ENCODE results near the gene TNNC1. TPM values are rescaled to one million over a fixed set of nuclear protein-coding genes. Genes with fewer than 3 reads are reported as not detected.

The TNNC1 gene
- polyA plus RNA-seq, 3 donors = not detected

DNA sequence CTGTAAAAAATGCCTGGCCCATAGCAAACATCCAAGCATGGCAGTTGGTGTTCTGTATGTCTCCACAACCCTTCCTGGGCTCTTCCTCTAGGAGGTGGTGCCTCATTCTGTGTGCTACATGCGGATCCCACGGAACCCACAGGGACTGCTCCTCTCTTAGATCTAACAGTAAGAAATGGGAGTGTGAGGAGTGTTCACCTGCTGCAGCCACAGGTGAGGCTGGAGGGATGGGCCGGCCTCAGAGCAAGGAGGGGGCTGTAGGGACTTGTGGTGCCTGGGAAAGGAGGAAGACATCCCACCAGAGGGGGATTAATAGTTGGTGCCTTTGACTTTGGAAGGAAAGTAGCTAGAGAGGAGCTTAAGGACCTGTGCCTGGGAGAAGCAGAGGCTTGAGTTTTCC is 31.2 kb downstream of the TNNC1 start:
- intact Hi-C loops (cut with micrococcal nuclease) = no loop called here
- Histone ChIP-seq H3K9me3 (replicated peaks in 1 of 2; ENCODE audit: control insufficient read depth in 1 of 2, insufficient read depth in 1 of 2, low read length in 2 of 2) (no peaks in the 10 kb centered on the region), H3K27ac (ENCODE audit: low read depth in 1 of 2, low read length in 2 of 2) (no peak overlapping the region), H3K79me2 (ENCODE audit: insufficient read depth, low read length) (peaks cover 4% of the 10 kb centered on the region), H3K4me2 (replicated peaks; ENCODE audit: extremely low read depth, low read length, poor library complexity, severe bottlenecking) (no peak overlapping the region), H2AFZ (ENCODE audit: insufficient read depth, low read depth, low read length, poor library complexity, severe bottlenecking) (no peak overlapping the region), H3K36me3 (replicated peaks in 1 of 2; ENCODE audit: control insufficient read depth in 1 of 2, insufficient read depth in 2 of 2, low read length in 2 of 2) (peaks cover 11 to 26% of the 10 kb centered on the region in 2 donors), H3K4me3 (replicated peaks in 1 of 3; ENCODE audit: low read depth in 2 of 3, low read length in 3 of 3) (no peak overlapping the region), H3K9ac (ENCODE audit: insufficient read depth, low read length, poor library complexity, severe bottlenecking) (no peak overlapping the region), H4K20me1 (ENCODE audit: insufficient read depth, low read length) (no peaks in the 10 kb centered on the region), H3K4me1 (ENCODE audit: control insufficient read depth in 1 of 2, insufficient read depth in 2 of 2, low read length in 2 of 2) (no peaks in the 10 kb centered on the region), H3K27me3 (ENCODE audit: control insufficient read depth in 2 of 2, insufficient read depth in 2 of 2, low read length in 2 of 2) (no peaks in the 10 kb centered on the region)
- H3K9me3 Mint-ChIP-seq = peaks cover 0 to 2% (median 0%) of the 10 kb centered on the region in 7 donors
- TF ChIP-seq, protein P1, sequence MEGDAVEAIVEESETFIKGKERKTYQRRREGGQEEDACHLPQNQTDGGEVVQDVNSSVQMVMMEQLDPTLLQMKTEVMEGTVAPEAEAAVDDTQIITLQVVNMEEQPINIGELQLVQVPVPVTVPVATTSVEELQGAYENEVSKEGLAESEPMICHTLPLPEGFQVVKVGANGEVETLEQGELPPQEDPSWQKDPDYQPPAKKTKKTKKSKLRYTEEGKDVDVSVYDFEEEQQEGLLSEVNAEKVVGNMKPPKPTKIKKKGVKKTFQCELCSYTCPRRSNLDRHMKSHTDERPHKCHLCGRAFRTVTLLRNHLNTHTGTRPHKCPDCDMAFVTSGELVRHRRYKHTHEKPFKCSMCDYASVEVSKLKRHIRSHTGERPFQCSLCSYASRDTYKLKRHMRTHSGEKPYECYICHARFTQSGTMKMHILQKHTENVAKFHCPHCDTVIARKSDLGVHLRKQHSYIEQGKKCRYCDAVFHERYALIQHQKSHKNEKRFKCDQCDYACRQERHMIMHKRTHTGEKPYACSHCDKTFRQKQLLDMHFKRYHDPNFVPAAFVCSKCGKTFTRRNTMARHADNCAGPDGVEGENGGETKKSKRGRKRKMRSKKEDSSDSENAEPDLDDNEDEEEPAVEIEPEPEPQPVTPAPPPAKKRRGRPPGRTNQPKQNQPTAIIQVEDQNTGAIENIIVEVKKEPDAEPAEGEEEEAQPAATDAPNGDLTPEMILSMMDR (IDR thresholded peaks at IDR 0.05) = no peak
- H3K4me3 Mint-ChIP-seq = no peak overlapping the region
- H3K27ac Mint-ChIP-seq = no peak overlapping the region
- no peaks in the 10 kb centered on the region for H3K4me1 Mint-ChIP-seq
- H3K36me3 Mint-ChIP-seq = peaks cover 32 to 44% of the 10 kb centered on the region in 2 donors
- H3K27me3 Mint-ChIP-seq (ENCODE audit: low read depth in 3 of 3) = peaks cover 0 to 2% (median 0%) of the 10 kb centered on the region in 3 donors
- WGBS (ENCODE audit: insufficient coverage) = 100% methylated on average over 1 of the region's 3 CpGs
- no peak for DNase-seq

DNA sequence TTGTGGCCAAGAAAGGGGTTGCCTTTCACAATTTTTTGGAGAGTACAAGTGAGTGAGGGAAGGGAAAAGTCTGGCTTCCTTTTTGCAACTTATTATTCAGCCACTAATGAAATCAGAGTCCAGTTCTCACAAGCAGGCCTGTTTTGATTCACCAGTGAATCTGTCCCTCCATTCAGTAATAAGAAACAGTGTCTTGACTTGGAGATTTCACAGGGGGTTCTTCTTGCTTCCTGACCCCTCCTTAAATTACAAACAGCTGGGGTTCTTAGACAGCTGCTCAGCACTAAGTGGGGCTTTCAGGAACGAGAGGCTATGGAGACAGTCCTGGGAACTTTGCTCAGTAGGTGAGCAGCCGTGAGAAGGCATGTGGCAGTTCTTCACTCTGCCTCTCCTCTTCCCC is 33.5 kb downstream of the TNNC1 start:
- peak overlapping the region in 2 of 7 donors; percentile 6 to 16 for H3K27ac Mint-ChIP-seq
- DNase-seq = no peak

More for the DNA sequence above, 33.5 kb downstream of the TNNC1 start:
- Histone ChIP-seq H3K9me3 (replicated peaks in 1 of 2; ENCODE audit: control insufficient read depth in 1 of 2, insufficient read depth in 1 of 2, low read length in 2 of 2) (no peaks in the 10 kb centered on the region), H3K36me3 (replicated peaks in 1 of 2; ENCODE audit: control insufficient read depth in 1 of 2, insufficient read depth in 2 of 2, low read length in 2 of 2) (peaks cover 11 to 26% of the 10 kb centered on the region in 2 donors), H2AFZ (ENCODE audit: insufficient read depth, low read depth, low read length, poor library complexity, severe bottlenecking) (no peak overlapping the region), H3K4me1 (ENCODE audit: control insufficient read depth in 1 of 2, insufficient read depth in 2 of 2, low read length in 2 of 2) (peaks cover 7 to 8% of the 10 kb centered on the region in 2 donors), H3K9ac (ENCODE audit: insufficient read depth, low read length, poor library complexity, severe bottlenecking) (no peak overlapping the region), H3K27me3 (ENCODE audit: control insufficient read depth in 2 of 2, insufficient read depth in 2 of 2, low read length in 2 of 2) (no peaks in the 10 kb centered on the region), H3K79me2 (ENCODE audit: insufficient read depth, low read length) (peaks cover 15% of the 10 kb centered on the region), H3K27ac (ENCODE audit: low read depth in 1 of 2, low read length in 2 of 2) (no peak overlapping the region), H4K20me1 (ENCODE audit: insufficient read depth, low read length) (no peaks in the 10 kb centered on the region), H3K4me3 (replicated peaks in 1 of 3; ENCODE audit: low read depth in 2 of 3, low read length in 3 of 3) (no peak overlapping the region), H3K4me2 (replicated peaks; ENCODE audit: extremely low read depth, low read length, poor library complexity, severe bottlenecking) (no peak overlapping the region)
- H3K27me3 Mint-ChIP-seq (ENCODE audit: low read depth in 3 of 3) = no peaks in the 10 kb centered on the region
- intact Hi-C loops (cut with micrococcal nuclease) = loop anchor here in 1 of 2 donors (2.0 kb wide), 1 partner anchor 20 kb away; no protein-coding TSS in a partner anchor
- no peak overlapping the region for H3K4me3 Mint-ChIP-seq
- peaks cover 8% of the 10 kb centered on the region for H3K4me1 Mint-ChIP-seq
- peaks cover 0 to 2% (median 0%) of the 10 kb centered on the region in 7 donors for H3K9me3 Mint-ChIP-seq
- peaks cover 34 to 44% of the 10 kb centered on the region in 2 donors for H3K36me3 Mint-ChIP-seq
- WGBS (ENCODE audit: insufficient coverage) = 83% methylated on average over 2 of the region's 2 CpGs
- TF ChIP-seq, protein P1 (IDR thresholded peaks at IDR 0.05) = no peak
